Measurements from ENCODE around the gene ARL4C.

GRCh38 chr2:234502285-234502918 lies 5.5 kb upstream of the ARL4C start:
- no peak for TF ChIP-seq CTCF (conservative IDR thresholded peaks at IDR 0.05)
- no peak for TF ChIP-seq EZH2 (IDR thresholded peaks at IDR 0.05; ENCODE audit: low read depth)
